ENCODE measurements around the gene ANKDD1A. TPM values are rescaled to one million over a fixed set of nuclear protein-coding genes. Genes with fewer than 3 reads are reported as not detected.

Gene ANKDD1A
- total RNA-seq, 4 donors from 2014 or later, result 5.1 to 11.9 (median 6.3) TPM

GRCh38 chr15:64930778-64931371, 19.2 kb downstream of the ANKDD1A start:
- DNase-seq, result no peak
- H3K36me3 ChIP-seq, result no peaks in the 10 kb centered on the region
- TF ChIP-seq POLR2A (IDR thresholded peaks at IDR 0.05), result no peak
- no peak for TF ChIP-seq CTCF (IDR thresholded peaks at IDR 0.05)

DNA sequence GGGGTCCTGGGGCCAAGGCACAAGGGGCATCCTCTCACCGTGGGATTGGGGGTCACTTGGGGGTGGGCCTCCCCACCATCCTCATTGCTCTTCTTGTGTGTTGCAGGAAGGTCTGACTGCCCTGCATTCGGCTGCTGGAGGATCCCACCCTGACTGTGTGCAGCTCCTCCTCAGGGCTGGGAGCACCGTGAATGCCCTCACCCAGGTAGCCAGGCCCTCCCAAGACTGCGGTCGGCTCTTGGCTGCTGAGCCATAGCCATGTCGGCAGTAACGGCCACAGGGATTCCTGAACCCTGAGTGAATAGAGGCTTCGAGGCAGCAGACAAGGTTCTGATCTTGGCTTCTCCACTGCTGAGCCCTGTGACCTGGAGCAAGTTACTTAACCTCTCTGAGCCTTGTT, 19.7 kb downstream of the ANKDD1A start:
- Histone ChIP-seq H3K27ac (no peak overlapping the region), H3K4me3 (replicated peaks in 1 of 3) (no peak overlapping the region), H3K27me3 (no peaks in the 10 kb centered on the region), H3K4me1 (peaks cover 7 to 15% of the 10 kb centered on the region in 2 donors), H3K9me3 (no peaks in the 10 kb centered on the region), H3K36me3 (no peaks in the 10 kb centered on the region)
- DNase-seq, result no peak
- 89 to 92% methylated on average over 6 of the region's 8 CpGs for WGBS, 2 donors
- no peak for TF ChIP-seq CTCF (IDR thresholded peaks at IDR 0.05)
- no peak for TF ChIP-seq POLR2A (IDR thresholded peaks at IDR 0.05)
- intact Hi-C loops (cut with DNase I), result no loop called here

More at GRCh38 chr15:64930778-64931371, 19.2 kb downstream of the ANKDD1A start:
- H3K27me3 ChIP-seq, result no peaks in the 10 kb centered on the region
- no peaks in the 10 kb centered on the region for H3K9me3 ChIP-seq
- H3K4me1 ChIP-seq, result peaks cover 7 to 15% of the 10 kb centered on the region in 2 donors
- no peak overlapping the region for H3K4me3 ChIP-seq (replicated peaks in 1 of 3)
- WGBS, 2 donors, result 57 to 82% methylated on average over 4 to 11 of the region's 11 CpGs
- intact Hi-C loops (cut with DNase I), result no loop called here
- H3K27ac ChIP-seq, result no peak overlapping the region

DNA sequence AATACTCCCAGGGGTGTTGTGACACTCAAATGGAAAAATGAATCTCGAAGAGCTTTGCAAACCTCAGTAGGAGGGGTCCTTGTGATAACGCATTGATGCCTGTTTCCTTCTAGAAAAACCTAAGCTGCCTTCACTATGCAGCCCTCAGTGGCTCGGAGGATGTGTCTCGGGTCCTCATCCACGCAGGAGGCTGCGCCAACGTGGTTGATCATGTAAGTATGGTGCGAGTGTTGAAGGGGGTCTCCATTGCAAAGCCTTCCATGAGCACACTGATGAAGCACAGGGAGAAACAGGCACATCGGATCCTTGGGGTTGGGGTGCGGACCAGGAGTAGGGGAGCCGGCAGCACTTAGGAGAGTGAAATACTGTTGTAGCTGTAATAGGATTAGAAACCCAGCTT, 22.3 kb downstream of the ANKDD1A start:
- TF ChIP-seq CTCF (IDR thresholded peaks at IDR 0.05) (no peak), POLR2A (IDR thresholded peaks at IDR 0.05) (no peak)
- no peaks in the 10 kb centered on the region for H3K36me3 ChIP-seq
- no peak for DNase-seq
- H3K9me3 ChIP-seq, result no peaks in the 10 kb centered on the region
- WGBS, 2 donors, result 97 to 99% methylated on average over 11 of the region's 11 CpGs
- H3K27ac ChIP-seq, result no peak overlapping the region
- no peaks in the 10 kb centered on the region for H3K27me3 ChIP-seq
- H3K4me1 ChIP-seq, result peaks cover 0 to 4% of the 10 kb centered on the region in 2 donors
- intact Hi-C loops (cut with DNase I), result no loop called here
- H3K4me3 ChIP-seq (replicated peaks in 1 of 3), result no peak overlapping the region

- DNase-seq, result no peak
- intact Hi-C loops (cut with DNase I), result no loop called here
- Histone ChIP-seq H3K27me3 (no peaks in the 10 kb centered on the region), H3K4me3 (replicated peaks in 1 of 3) (no peak overlapping the region), H3K4me1 (no peaks in the 10 kb centered on the region), H3K9me3 (no peaks in the 10 kb centered on the region), H3K27ac (no peak overlapping the region), H3K36me3 (no peaks in the 10 kb centered on the region)
- 77 to 86% methylated on average over 3 of the region's 3 CpGs for WGBS, 2 donors
- TF ChIP-seq POLR2A (IDR thresholded peaks at IDR 0.05) (no peak), CTCF (IDR thresholded peaks at IDR 0.05) (no peak)
These were observed 26.5 kb downstream of the ANKDD1A start for GRCh38 chr15:64938192-64938591.

DNA sequence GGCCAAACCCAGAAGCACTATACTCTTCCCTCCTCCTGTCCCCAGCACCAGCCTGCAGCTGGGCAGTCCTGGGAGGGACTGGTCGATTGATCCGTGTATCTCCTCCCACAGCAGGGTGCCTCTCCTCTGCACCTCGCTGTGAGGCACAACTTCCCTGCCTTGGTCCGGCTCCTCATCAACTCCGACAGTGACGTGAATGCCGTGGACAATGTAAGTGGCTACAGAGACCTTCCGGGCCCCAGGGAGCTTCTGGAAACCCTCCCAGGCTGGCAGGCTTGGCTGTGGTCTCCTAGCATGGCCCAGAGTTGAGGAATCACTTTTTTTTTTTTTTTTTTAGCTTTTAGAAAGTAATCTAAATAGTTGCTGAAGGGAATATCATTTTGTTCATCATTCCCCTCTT, 30.7 kb downstream of the ANKDD1A start:
- no peaks in the 10 kb centered on the region for H3K4me1 ChIP-seq
- no peaks in the 10 kb centered on the region for H3K36me3 ChIP-seq
- no peaks in the 10 kb centered on the region for H3K27me3 ChIP-seq
- no peak for DNase-seq
- no peak for TF ChIP-seq CTCF (IDR thresholded peaks at IDR 0.05)
- no peak for TF ChIP-seq POLR2A (IDR thresholded peaks at IDR 0.05)
- no peak overlapping the region for H3K4me3 ChIP-seq (replicated peaks in 1 of 3)
- 80 to 85% methylated on average over 8 of the region's 8 CpGs for WGBS, 2 donors
- intact Hi-C loops (cut with DNase I), result no loop called here
- no peaks in the 10 kb centered on the region for H3K9me3 ChIP-seq
- no peak overlapping the region for H3K27ac ChIP-seq
